ENCODE results near the gene ARID3A.

DNA sequence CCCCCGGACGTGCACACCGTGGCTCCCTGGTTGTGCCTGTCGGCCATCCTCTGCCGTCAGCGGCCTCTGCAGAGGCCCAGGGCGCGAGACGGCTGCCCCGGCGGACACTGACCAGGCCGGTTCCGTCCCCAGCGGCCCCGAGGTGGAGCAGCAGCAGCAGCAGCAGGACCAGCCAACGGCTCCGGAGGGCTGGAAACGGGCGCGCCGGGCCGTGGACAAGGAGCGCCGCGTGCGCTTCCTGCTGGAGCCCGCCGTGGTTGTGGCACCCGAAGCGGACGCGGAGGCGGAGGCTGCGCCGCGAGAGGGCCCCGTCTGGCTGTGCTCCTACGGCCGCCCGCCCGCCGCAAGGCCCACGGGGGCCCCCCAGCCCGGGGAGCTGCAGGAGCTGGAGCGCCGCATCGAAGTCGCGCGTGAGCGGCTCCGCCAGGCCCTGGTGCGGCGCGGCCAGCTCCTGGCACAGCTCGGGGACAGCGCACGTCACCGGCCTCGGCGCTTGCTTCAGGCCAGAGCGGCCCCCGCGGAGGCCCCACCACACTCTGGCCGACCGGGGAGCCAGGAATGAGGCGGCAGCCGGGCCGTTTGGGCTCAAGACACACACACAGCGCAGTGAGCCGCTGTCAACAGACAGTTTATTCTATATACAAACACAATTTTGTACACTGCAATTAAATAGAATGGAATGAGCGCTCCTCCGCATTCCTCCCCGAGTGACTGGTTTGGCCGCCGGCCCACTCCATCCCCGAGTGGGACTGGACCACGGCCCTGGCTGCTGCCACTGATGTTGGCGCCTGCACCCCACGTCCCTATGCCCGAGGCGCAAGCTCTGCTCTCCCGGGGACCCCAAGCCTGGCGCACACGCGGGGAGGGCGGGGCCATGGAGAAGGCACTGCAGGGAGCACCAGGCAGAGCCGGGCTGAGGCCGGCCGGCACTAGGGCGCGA lies 83.5 kb downstream of the ARID3A start:
- TF ChIP-seq, protein P1, sequence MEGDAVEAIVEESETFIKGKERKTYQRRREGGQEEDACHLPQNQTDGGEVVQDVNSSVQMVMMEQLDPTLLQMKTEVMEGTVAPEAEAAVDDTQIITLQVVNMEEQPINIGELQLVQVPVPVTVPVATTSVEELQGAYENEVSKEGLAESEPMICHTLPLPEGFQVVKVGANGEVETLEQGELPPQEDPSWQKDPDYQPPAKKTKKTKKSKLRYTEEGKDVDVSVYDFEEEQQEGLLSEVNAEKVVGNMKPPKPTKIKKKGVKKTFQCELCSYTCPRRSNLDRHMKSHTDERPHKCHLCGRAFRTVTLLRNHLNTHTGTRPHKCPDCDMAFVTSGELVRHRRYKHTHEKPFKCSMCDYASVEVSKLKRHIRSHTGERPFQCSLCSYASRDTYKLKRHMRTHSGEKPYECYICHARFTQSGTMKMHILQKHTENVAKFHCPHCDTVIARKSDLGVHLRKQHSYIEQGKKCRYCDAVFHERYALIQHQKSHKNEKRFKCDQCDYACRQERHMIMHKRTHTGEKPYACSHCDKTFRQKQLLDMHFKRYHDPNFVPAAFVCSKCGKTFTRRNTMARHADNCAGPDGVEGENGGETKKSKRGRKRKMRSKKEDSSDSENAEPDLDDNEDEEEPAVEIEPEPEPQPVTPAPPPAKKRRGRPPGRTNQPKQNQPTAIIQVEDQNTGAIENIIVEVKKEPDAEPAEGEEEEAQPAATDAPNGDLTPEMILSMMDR (conservative IDR thresholded peaks at IDR 0.05; ENCODE audit: low read length), result no peak
- no peak for TF ChIP-seq EZH2phosphoT487 (IDR thresholded peaks at IDR 0.05; ENCODE audit: borderline replicate concordance, low read depth, low read length)
